HepG2 (cell line): Measurements from ENCODE around the gene HYAL1. TPM values are rescaled to one million over a fixed set of nuclear protein-coding genes. Genes with fewer than 3 reads are reported as not detected.

Experiments
- ATAC-seq: fragments of 200-7000 bp; cut with Tn5 transposase; 3 replicates; pipeline ENCODE4 v1.9.1; 2020; ENCODE audit warnings: mild to moderate bottlenecking, moderate library complexity
- BruUV-seq: library from RNA; stranded (reverse); fragments of 400-500 nt; replicated peaks from 2 replicates; lab custom pipeline; 2021; lab: Mats Ljungman, UMichigan
- CTCF ChIA-PET: fragments of 300-600 bp; formaldehyde crosslinking; extraction: SDS; loops from one replicate; lab custom pipeline; 2021; ENCODE audit warnings: low total read pairs, inconsistent platforms, low intra/inter-chr PET ratio; lab: Yijun Ruan, JAX
- POLR2A ChIA-PET: fragments of 350-600 bp; sonication (Branson Sonifier 250); formaldehyde crosslinking; loops from one replicate; lab custom pipeline; 2020; ENCODE audit warnings: antibody characterized with exemption, inconsistent platforms; lab: Yijun Ruan, JAX
- DNase-seq: peaks from one replicate; pipeline ENCODE4 v3.0.0-alpha.2; 2015; ENCODE audit warnings: low spot score
- FAIRE-seq: peaks from 3 replicates; lab custom pipeline; 2011; peaks lifted over from hg19 to GRCh38; lab: Jason Lieb, UNC
- H2AFZ ChIP-seq: one replicate; pipeline ENCODE4 v1.6.1; 2011; ENCODE audit warnings: low read length, inconsistent platforms
- H3K27ac ChIP-seq: fragments of 300-600 bp; 3 replicates; pipeline ENCODE4 v1.8.0; 2011; ENCODE audit warnings: mixed run types, mild to moderate bottlenecking, mixed read lengths, low read length, inconsistent platforms; ENCODE audit not compliant: insufficient read depth; ENCODE audit errors: extremely low read length
- H3K27me3 ChIP-seq, 2 experiments: fragments of 200-600 bp in 1 of 2; 2 replicates in 1 of 2; 3 replicates in 1 of 2; pipeline versions ENCODE4 v1.6.0 to v1.8.0; 2011; ENCODE audit warnings: low read length in 2 of 2, mild to moderate bottlenecking in 2 of 2, moderate library complexity in 2 of 2, inconsistent platforms in 1 of 2; ENCODE audit not compliant: insufficient read depth in 2 of 2, control insufficient read depth in 1 of 2
- H3K36me3 ChIP-seq, 2 experiments: fragments of 200-600 bp in 1 of 2; replicated peaks in 1 of 2; 2 replicates in 1 of 2; 3 replicates in 1 of 2; pipeline versions ENCODE4 v1.5.1 to v1.8.0; 2011; ENCODE audit warnings: low read length in 2 of 2, inconsistent platforms in 1 of 2; ENCODE audit not compliant: insufficient read depth in 2 of 2, control insufficient read depth in 1 of 2
- H3K4me1 ChIP-seq: 2 replicates; pipeline ENCODE4 v1.5.1; 2012; ENCODE audit warnings: low read length, inconsistent platforms; ENCODE audit not compliant: insufficient read depth
- H3K4me2 ChIP-seq: 2 replicates; pipeline ENCODE4 v1.6.0; 2011; ENCODE audit warnings: low read depth, low read length, inconsistent platforms
- H3K4me3 ChIP-seq, 3 experiments: fragments of 200-600 bp in 1 of 3; sonication (generic), shearing (Covaris generic) in 1 of 3; replicated peaks in 1 of 3; 2 replicates each; pipeline ENCODE4 v1.5.1; 2011 to 2016; ENCODE audit warnings: low read length in 3 of 3, inconsistent platforms in 2 of 3, low read depth in 2 of 3, mild to moderate bottlenecking in 2 of 3, control low read depth in 1 of 3, mixed read lengths in 1 of 3; ENCODE audit not compliant: insufficient read depth in 1 of 3
- H3K79me2 ChIP-seq: one replicate; pipeline ENCODE4 v1.6.1; 2011; ENCODE audit warnings: low read length, inconsistent platforms; ENCODE audit not compliant: insufficient read depth
- H3K9ac ChIP-seq: 2 replicates; pipeline ENCODE4 v1.6.0; 2011; ENCODE audit warnings: mild to moderate bottlenecking, low read depth, low read length, inconsistent platforms; ENCODE audit not compliant: insufficient read depth
- H3K9me3 ChIP-seq: 2 replicates; pipeline ENCODE4 v1.5.1; 2012; ENCODE audit warnings: mild to moderate bottlenecking, low read length
- H4K20me1 ChIP-seq: 2 replicates; pipeline ENCODE4 v1.6.0; 2011; ENCODE audit warnings: inconsistent platforms, mild to moderate bottlenecking, low read length, moderate library complexity; ENCODE audit not compliant: insufficient read depth
- AKNA ChIP-seq: sonication (generic); formaldehyde crosslinking; IDR thresholded peaks from 2 replicates; pipeline ENCODE4 v1.4.0; 2020; ENCODE audit warnings: missing genetic modification reagents, borderline replicate concordance
- MAFF ChIP-seq: IDR thresholded peaks from 2 replicates; pipeline ENCODE4 v1.6.1; 2011; ENCODE audit warnings: low read depth, low read length, improper control_type of control experiment
- MAFG ChIP-seq: sonication (generic); formaldehyde crosslinking; IDR thresholded peaks from 2 replicates; pipeline ENCODE4 v1.5.1; 2020; ENCODE audit warnings: mild to moderate bottlenecking, missing genetic modification reagents
- NR2F6 ChIP-seq, 2 experiments: IDR thresholded peaks; 2 replicates each; pipeline ENCODE4 v1.6.1; 2016; ENCODE audit warnings: antibody characterized with exemption in 1 of 2, mild to moderate bottlenecking in 1 of 2
- RXRA ChIP-seq: sonication (generic); formaldehyde crosslinking; IDR thresholded peaks from 2 replicates; pipeline ENCODE4 v1.5.1; 2020; ENCODE audit warnings: missing genetic modification reagents
- TBX2 ChIP-seq: sonication (generic); formaldehyde crosslinking; IDR thresholded peaks from 2 replicates; pipeline ENCODE4 v1.5.0; 2020; ENCODE audit warnings: missing genetic modification reagents, mild to moderate bottlenecking, borderline replicate concordance
- ZBTB20 ChIP-seq: sonication (generic); formaldehyde crosslinking; IDR thresholded peaks from 2 replicates; pipeline ENCODE4 v1.8.1; 2023; ENCODE audit warnings: missing genetic modification reagents, low read depth, mild to moderate bottlenecking, borderline replicate concordance
- ZBTB43 ChIP-seq: sonication (generic); formaldehyde crosslinking; conservative IDR thresholded peaks from 2 replicates; pipeline ENCODE4 v1.4.0; 2020; ENCODE audit warnings: missing genetic modification reagents
- ZNF383 ChIP-seq: sonication (generic); formaldehyde crosslinking; IDR thresholded peaks from 2 replicates; pipeline ENCODE4 v1.4.0; 2020; ENCODE audit warnings: missing genetic modification reagents, mild to moderate bottlenecking, borderline replicate concordance
- WGBS: methylation state at CpG from one replicate; pipeline ENCODE4 v1.1.6; 2017; ENCODE audit warnings: low lambda C conversion rate; 5-methylcytosine and 5-hydroxymethylcytosine counted together
- in situ Hi-C: cut with HindIII; loops from 2 replicates; pipeline ENCODE4 v1.10.0; 2017; ENCODE audit warnings: low pct_unique_long_range_greater_than_20kb; ENCODE audit not compliant: extremely low pct_ligation_motif_present
- intact Hi-C: fragments of 100-400 bp; cut with micrococcal nuclease; formaldehyde crosslinking; loops from one replicate; pipeline ENCODE4 v1.10.0; 2022; ENCODE audit not compliant: unreplicated experiment
- polyA plus RNA-seq, 8 experiments: library from polyadenylated mRNA; depleted of rRNA in 3 of 8; stranded (reverse) in 7 of 8; unstranded in 1 of 8; fragments of >200 nt; fragmentation: Illumina TruSeq in 4 of 8; extraction: Trizol in 4 of 8; gene quantifications; 2 replicates each; pipeline versions ENCODE4 v1.2.1 to v1.2.3, GENCODE V29; 2011 to 2016; ENCODE audit warnings: low read depth in 4 of 8, missing spikeins in 1 of 8, mixed read lengths in 1 of 8; ENCODE audit not compliant: insufficient read depth in 1 of 8
- total RNA-seq, 5 experiments: library from RNA; depleted of rRNA; stranded (reverse); fragments of >200 nt; fragmentation: Illumina TruSeq; extraction: Trizol; gene quantifications; 2 replicates each; pipeline ENCODE4 v1.2.3, GENCODE V29; 2016; ENCODE audit warnings: low read depth in 1 of 5

HYAL1 gene
- total and polyA plus RNA-seq, 2 of the 13 experiments (the other 11 are each of a cell fraction or from before 2014, with no cell fraction given), result 76.5 to 193 TPM

GRCh38 chr3:50297384-50297775 lies 6.0 kb downstream of the HYAL1 start:
- intact Hi-C loops, result no loop called here
- BruUV-seq, result no TSS peak
- TF ChIP-seq TBX2 (CRISPR knock-in tag), result 0 out of 2 replicates have a peak, but pooled peaks have one; percentile 21
- no peak for TF ChIP-seq ZBTB43
- TF ChIP-seq MAFG (CRISPR knock-in tag), result 0 out of 2 replicates have a peak, but pooled peaks have one; percentile 10
- TF ChIP-seq AKNA (CRISPR knock-in tag), result no peak
- no peak for TF ChIP-seq NR2F6 (IDR thresholded peaks at IDR 0.05)
- TF ChIP-seq NR2F6 (CRISPR knock-in tag; IDR thresholded peaks at IDR 0.05), result 0 out of 2 replicates have a peak, but pooled peaks have one; percentile 29
- TF ChIP-seq RXRA (CRISPR knock-in tag), result no peak
- TF ChIP-seq MAFF, result peak; percentile 6; the same call in 1 of the 2 replicates
- TF ChIP-seq ZBTB20, result no peak
- TF ChIP-seq ZNF383 (CRISPR knock-in tag), result no peak
- TF ChIP-seq, all 625 proteins: peak for 4
- Histone ChIP-seq H2AFZ (no peak overlapping the region), H3K4me1 (peaks cover 60% of the 10 kb centered on the region), H3K27me3 (no peaks in the 10 kb centered on the region; a peak in 1 of 5 replicates), H3K9ac (no peak overlapping the region), H4K20me1 (peaks cover 6% of the 10 kb centered on the region), H3K36me3 (peaks cover 1 to 3% of the 10 kb centered on the region in 2 experiments; a peak in 2 of 5 replicates), H3K4me3 (no peak overlapping the region), H3K79me2 (peaks cover 27% of the 10 kb centered on the region), H3K4me2 (peak overlapping the region; percentile 87; the same call in 1 of the 2 replicates), H3K9me3 (no peaks in the 10 kb centered on the region), H3K27ac (peak overlapping the region; percentile 10)
- in situ Hi-C loops, result no loop called here
- FAIRE-seq (no peak), ATAC-seq (no peak), DNase-seq (no peak)
- CTCF ChIA-PET, result no interaction called here
- POLR2A ChIA-PET, result interaction anchor here (0.9 to 7.9 kb wide), 5 partner anchors 10 to 102 kb away, joined by 3 to 222 read pairs (median 5); partner anchors contain the start of gene HYAL2
- WGBS, result no CpG with 5 or more reads among the region's 2 CpGs
